GM19043 (cell line): ENCODE data around the gene SPNS1.
A peak's percentile ranks its signal among the peaks of the same experiment; 100 is the strongest.
"Not testable (repeated sequence)": the region's sequence is repeated elsewhere in the genome, so short reads cannot be mapped to it uniquely, and the experiment has no call there.

Source experiments
- ATAC-seq: cut with Tn5 transposase; IDR thresholded peaks from one replicate; pipeline ENCODE4 v1.9.1; 2021; ENCODE audit warnings: low read depth; ENCODE audit not compliant: unreplicated experiment

Gene SPNS1, protein sequence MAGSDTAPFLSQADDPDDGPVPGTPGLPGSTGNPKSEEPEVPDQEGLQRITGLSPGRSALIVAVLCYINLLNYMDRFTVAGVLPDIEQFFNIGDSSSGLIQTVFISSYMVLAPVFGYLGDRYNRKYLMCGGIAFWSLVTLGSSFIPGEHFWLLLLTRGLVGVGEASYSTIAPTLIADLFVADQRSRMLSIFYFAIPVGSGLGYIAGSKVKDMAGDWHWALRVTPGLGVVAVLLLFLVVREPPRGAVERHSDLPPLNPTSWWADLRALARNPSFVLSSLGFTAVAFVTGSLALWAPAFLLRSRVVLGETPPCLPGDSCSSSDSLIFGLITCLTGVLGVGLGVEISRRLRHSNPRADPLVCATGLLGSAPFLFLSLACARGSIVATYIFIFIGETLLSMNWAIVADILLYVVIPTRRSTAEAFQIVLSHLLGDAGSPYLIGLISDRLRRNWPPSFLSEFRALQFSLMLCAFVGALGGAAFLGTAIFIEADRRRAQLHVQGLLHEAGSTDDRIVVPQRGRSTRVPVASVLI

DNA sequence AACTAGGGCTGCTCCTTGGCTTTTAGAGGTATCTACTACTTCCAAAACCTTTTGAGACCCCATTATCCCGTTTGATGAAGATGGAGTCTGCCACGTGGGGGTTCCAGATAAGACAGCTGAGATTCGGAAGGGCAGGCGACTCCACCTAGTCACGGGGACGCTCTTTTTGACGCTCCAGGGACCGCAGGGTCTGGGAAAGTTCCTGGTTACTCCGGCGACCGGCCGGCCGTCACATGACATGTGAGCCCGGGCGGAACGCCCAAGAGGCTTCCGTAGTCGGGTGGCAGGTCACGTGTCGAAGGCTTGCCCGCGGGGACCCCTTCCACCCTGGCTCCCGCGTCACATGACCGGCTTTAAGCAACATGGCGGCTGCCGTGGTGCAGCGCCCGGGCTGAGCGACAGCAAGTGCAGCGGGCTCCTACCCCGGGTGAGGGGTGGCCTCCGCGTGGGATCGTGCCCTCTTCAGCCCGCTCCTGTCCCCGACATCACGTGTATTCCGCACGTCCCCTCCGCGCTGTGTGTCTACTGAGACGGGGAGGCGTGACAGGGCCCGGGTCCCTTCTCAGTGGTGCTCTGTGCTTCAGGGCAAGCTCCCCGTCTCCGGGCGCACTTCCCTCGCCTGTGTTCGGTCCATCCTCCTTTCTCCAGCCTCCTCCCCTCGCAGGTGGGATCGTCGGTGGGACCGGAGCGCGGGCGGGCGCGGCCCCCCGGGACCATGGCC is at the start of gene SPNS1:
SPNS1 (plus strand) TSS at position 342 of the 721 bp plus-strand sequence; CDS start at position 716, 374 bp downstream.
- peak; percentile 79 for ATAC-seq

DNA sequence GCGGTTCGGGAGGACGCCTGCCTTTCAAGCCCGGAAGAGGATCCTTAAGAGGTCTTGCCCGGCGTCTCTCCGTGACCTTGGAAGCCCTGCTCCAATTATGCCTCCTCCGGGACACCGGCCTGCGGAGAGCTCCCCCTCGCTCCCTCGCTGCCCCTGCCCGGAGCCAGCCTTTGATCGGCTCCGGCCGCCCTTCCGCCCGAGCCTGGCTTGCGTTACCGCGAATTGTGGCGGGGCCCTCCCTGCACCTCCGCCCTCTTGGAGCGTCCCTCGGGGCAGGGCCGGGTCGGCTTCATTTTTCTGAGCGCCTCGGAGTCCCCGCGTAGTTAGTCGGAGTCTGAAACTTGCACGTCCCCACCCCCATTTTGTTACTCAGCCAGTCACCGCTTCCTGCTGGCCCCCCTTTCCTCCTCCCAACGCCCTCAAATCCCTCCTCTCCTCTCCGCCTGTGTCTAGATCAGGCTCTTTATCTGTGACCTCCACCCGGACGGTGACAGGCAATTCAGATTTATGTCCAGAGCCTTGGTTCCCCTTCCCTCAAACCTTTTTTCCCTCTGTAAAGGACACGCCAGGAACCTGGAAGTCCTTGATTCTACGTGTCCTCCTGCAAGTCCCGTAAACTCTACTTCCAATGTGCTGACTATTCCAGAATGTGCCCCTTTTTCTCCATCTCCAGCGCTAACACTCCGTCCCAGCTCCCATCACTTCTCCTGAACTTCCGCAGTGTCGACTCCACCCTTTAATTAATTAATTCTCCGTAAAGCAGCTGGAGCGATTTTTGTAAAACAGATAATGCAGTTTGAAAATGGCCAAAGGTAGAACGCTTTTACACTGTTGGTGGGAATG is 49.0 kb upstream of the SPNS1 start:
- peak; percentile 21 for ATAC-seq

DNA sequence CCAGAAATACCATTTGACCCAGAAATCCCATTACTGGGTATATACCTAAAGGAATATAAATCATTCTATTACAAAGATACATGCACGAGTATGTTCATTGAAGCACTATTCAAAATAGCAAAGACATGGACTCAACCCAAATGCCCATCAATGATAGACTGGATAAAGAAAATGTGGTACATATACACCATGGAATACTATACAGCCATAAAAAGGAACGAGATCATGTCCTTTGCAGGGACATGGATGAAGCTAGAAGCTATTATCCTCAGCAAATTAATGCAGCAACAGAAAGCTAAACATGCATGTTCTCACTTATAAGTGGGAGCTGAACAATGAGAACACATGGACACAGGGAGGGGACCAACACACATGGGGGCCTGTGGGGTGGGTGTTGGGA is 48.3 kb upstream of the SPNS1 start:
- ATAC-seq = not testable (repeated sequence)

DNA sequence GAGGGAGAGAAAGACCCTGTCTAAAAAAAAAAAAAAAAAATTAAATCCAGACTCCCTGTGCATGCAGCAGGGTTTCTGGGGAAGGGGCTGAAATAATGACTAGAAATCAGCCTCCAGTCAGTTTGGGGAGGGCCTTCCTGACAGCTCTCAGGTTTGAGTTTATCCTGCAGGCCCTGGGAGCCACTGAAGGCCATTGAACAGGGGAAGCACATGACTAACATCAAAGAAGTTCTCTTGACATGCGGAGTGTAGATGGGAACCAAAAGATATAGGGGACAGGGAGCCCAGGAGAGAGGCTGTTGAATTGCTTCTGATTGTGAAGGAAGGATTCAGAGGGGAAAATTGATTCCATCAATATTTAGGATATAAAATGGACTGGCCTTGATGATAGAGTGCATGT is 46.8 kb upstream of the SPNS1 start:
- ATAC-seq = no peak

DNA sequence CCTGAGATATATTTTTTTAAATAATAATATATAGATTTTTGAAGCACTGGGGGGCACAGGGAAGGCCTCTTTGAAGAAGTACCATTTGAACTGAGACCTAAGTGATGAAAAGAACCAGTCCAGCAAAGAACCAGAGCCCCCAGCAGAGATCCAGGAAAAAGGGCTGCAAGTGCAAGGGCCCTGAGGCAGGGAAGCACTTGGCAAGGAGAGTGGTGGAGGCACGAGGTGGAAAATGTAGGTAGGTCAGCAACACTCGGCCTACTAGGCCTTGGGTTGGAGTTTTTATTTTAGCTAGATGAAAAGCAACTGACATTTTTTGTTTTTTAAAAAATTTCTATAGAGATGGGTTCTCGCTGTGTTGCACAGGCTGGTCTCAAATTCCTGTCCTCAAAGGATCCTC is 44.4 kb upstream of the SPNS1 start:
- ATAC-seq = no peak

DNA sequence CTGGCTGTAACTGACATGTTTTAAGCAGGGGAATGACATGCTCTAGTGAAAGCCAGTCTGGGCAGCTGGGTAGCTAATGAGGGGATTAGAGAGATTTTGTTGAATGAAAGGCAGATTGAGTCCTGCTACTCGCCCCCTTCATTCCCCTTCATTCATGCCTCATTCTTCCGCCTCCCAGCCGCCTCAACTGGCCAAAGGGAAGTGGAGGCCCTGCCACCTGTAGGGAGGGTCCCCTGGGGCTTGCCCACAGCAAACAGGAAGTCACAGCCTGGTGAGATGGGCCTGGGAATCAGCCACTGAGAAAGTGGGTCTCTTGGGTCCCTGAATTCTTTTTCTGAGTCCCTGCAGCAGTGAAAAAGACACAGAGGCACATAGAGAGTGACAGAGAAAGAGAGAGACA is 43.9 kb upstream of the SPNS1 start:
- ATAC-seq = no peak

DNA sequence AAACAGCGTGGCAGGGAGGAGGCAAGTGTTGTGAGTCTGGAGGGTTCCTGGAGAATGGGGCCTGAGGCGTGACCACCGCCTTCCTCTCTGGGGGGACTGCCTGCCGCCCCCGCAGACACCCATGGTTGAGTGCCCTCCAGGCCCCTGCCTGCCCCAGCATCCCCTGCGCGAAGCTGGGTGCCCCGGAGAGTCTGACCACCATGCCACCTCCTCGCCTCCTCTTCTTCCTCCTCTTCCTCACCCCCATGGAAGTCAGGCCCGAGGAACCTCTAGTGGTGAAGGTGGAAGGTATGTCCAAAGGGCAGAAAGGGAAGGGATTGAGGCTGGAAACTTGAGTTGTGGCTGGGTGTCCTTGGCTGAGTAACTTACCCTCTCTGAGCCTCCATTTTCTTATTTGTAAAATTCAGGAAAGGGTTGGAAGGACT is 42.8 kb upstream of the SPNS1 start, which contains the start of gene CD19:
CD19 (plus strand) TSS at position 171 of the 425 bp plus-strand sequence; CDS start at position 201, 30 bp downstream.
- no peak for ATAC-seq

DNA sequence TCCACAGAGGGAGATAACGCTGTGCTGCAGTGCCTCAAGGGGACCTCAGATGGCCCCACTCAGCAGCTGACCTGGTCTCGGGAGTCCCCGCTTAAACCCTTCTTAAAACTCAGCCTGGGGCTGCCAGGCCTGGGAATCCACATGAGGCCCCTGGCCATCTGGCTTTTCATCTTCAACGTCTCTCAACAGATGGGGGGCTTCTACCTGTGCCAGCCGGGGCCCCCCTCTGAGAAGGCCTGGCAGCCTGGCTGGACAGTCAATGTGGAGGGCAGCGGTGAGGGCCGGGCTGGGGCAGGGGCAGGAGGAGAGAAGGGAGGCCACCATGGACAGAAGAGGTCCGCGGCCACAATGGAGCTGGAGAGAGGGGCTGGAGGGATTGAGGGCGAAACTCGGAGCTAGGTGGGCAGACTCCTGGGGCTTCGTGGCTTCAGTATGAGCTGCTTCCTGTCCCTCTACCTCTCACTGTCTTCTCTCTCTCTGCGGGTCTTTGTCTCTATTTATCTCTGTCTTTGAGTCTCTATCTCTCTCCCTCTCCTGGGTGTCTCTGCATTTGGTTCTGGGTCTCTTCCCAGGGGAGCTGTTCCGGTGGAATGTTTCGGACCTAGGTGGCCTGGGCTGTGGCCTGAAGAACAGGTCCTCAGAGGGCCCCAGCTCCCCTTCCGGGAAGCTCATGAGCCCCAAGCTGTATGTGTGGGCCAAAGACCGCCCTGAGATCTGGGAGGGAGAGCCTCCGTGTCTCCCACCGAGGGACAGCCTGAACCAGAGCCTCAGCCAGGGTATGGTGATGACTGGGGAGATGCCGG is 42.0 kb upstream of the SPNS1 start:
- no peak for ATAC-seq

DNA sequence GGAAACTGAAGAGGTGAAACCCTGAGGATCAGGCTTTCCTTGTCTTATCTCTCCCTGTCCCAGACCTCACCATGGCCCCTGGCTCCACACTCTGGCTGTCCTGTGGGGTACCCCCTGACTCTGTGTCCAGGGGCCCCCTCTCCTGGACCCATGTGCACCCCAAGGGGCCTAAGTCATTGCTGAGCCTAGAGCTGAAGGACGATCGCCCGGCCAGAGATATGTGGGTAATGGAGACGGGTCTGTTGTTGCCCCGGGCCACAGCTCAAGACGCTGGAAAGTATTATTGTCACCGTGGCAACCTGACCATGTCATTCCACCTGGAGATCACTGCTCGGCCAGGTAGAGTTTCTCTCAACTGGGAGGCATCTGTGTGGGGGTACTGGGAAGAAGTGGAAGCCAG is 41.4 kb upstream of the SPNS1 start:
- ATAC-seq = no peak

DNA sequence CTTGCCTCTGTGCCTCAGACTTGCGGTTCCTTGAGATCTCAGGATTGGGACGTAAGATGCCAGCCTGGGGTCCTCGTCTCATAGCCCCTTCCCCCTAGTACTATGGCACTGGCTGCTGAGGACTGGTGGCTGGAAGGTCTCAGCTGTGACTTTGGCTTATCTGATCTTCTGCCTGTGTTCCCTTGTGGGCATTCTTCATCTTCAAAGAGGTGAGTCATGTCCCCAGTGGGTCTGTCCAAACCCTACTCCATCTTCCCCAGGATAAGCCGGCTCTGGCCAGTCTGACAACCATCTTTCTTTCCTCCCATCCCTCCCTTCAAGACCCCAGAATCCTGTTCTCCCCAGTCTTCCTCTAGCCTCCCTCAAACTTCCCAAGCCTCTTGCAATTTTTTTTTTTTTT is 39.2 kb upstream of the SPNS1 start:
- no peak for ATAC-seq

DNA sequence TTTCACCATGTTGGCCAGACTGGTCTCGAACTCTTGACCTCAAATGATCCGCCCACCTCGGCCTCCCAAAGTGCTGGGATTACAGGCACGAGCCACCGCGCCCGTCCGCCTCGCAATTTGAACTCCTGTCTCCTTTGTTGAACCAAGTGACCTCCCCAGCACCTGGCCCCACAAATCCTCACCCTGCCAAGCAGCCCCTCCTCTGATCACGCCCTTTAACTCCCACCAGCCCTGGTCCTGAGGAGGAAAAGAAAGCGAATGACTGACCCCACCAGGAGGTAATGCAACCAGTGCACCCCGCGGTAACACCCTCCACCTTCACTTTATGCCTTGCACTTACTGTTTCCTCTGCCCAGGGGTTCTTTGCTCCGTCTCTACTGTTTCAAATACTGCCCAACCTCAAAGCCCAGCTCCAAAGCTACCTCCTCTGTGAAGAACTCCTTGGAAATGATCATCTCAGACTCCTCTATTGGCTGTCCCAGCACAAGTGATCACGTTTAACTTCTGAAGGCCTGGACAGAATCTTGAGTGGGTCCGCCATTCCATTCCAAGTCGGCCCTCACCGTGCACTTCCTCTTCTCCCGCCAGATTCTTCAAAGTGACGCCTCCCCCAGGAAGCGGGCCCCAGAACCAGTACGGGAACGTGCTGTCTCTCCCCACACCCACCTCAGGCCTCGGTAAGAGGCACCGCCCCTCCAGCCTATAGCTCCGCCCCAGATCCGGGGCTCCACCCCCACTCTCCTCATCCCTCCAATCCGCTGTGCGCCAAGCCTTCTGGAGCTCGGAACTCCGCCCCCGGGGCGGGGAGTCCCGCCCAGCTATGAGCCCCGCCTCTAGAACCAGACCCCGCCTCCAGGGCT is 38.4 kb upstream of the SPNS1 start:
- ATAC-seq = peak; percentile 74

DNA sequence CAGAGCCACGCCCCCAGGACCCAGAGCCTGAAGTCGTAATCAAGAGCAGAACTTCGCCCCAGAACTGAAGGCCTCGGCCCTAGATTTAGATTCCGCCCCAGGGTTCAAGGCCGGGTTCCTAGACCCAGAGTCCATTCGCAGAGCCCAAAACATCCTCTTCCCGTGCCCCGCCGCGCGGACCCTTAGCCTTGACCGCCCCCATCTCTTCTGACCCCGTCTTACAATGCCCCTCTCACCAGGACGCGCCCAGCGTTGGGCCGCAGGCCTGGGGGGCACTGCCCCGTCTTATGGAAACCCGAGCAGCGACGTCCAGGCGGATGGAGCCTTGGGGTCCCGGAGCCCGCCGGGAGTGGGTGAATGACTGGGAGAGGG is 37.8 kb upstream of the SPNS1 start:
- ATAC-seq = no peak

DNA sequence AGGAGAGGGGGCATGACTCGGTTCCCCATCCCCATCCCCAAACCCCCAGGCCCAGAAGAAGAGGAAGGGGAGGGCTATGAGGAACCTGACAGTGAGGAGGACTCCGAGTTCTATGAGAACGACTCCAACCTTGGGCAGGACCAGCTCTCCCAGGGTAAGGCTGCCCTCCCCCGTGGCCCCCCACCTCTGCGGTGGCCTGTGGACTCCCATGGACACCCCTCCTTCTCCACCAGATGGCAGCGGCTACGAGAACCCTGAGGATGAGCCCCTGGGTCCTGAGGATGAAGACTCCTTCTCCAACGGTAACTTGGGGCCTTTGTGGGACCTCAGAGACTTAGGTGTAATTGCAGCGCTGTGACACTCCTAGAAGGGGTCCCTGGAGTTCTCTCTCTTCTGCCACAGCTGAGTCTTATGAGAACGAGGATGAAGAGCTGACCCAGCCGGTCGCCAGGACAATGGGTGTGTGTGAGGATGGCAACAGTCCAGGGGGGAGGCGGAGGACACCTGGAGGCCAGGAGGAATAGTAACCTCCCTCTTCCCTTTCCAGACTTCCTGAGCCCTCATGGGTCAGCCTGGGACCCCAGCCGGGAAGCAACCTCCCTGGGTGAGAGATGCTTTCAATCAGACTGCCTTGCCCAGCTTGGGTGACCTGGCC is 37.2 kb upstream of the SPNS1 start:
- ATAC-seq = no peak

DNA sequence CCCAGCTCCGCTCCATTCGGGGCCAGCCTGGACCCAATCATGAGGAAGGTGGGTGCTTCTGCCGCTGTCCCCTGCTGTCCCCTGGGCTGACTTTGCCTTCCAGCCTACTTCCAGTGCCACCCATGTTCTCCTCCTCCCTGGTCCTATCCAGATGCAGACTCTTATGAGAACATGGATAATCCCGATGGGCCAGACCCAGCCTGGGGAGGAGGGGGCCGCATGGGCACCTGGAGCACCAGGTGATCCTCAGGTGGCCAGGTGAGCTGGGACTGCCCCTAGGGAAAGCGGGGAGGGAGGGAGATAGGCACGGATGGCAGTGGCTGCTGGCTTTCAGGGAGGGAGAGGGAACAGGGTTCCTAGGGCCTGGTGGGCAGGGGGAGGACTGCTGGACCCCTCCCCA is 35.9 kb upstream of the SPNS1 start:
- no peak for ATAC-seq

DNA sequence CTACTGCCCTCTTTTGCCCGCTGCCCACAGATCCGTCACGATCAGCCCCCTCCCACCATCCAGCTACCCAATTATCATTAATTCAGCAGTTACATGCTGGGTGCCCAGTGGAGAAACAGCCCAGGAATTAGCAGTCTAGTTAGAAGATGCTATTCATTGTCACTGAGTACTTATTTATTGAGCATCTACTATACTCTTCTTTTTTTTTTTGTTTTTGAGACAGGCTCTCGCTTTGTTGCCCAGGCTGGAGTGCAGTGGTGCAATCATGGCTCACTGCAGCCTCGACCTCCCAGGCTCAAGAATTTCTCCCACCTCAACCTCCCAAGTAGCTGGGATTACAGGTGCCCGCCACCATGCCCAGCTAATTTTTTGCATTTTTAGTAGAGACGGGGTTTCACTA is 34.8 kb upstream of the SPNS1 start:
- ATAC-seq = not testable (repeated sequence)

DNA sequence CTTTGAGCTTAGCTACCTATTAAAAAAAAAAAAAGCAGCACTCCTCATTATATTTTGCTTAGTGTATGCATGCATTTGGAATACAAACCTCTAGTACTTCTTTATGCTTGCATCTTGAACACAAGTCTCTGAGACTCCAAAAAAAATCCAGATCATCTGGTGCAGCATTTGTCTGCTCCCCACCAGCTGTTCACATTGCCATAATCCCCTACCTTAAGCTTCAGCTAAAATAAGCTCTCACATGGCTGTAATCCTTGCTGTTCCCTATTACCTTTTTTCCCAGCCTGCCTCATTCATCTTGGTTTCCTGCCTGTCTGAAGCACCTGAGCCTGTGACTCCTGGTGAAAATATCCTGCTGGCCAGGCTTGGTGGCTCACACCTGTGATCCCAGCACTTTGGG is 31.3 kb upstream of the SPNS1 start:
- ATAC-seq = no peak

DNA sequence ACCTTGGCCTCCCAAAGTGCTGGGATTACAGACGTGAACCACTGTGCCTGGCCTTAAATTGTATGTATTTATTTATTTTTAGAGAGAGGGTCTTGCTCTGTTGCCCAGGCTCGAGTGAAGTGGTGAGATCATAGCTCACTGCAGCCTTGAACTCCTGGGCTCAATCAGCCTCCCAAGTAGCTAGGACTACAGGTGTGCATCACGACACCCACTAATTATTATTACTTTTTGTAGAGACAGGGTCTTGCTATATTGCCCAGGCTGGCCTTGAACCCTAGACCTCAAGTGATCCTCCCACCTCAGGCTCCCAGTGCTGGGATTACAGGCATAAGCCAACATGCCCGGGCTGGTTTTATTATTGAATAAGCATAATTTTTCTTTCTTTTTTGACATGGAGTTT is 27.9 kb upstream of the SPNS1 start:
- ATAC-seq = no peak

DNA sequence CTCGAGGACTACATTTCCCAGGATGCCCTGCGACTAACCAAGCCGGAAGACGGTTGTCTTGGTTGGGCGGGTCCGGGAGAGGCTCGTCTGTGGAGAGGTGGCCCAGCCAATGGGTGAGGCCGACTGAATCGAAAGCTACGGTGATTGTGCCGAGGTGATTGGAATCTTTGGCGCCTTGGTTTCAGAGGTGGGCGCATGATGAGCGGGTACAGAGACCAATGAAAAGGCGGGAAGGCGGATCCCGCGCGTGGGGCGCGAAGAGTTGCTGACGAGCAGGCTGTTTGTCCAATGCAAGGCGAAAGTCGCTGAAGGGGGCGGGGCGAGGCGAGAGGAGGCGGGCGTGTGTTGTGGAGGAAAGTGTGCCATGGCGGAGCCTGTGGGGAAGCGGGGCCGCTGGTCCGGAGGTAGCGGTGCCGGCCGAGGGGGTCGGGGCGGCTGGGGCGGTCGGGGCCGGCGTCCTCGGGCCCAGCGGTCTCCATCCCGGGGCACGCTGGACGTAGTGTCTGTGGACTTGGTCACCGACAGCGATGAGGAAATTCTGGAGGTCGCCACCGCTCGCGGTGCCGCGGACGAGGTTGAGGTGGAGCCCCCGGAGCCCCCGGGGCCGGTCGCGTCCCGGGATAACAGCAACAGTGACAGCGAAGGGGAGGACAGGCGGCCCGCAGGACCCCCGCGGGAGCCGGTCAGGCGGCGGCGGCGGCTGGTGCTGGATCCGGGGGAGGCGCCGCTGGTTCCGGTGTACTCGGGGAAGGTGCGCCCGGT is 23.7 kb upstream of the SPNS1 start, which contains the start of gene NFATC2IP:
NFATC2IP (plus strand) TSS at position 290 of the 762 bp plus-strand sequence; CDS start at position 365, 75 bp downstream.
- ATAC-seq = peak; percentile 93
